ENCODE results near the gene MARCHF3. TPM values are rescaled to one million over a fixed set of nuclear protein-coding genes. Genes with fewer than 3 reads are reported as not detected.

Gene MARCHF3
- total RNA-seq, 1 experiment from 2014 or later = 0.61 TPM

- CTCF ChIA-PET = no interaction called here
- no peaks in the 10 kb centered on the region for H3K9me3 ChIP-seq
- H3K4me1 ChIP-seq = no peaks in the 10 kb centered on the region
- H3K4me3 Mint-ChIP-seq (ENCODE audit: unreplicated experiment) = no peak overlapping the region
- peaks cover 10% of the 10 kb centered on the region for H3K27me3 Mint-ChIP-seq (ENCODE audit: insufficient read depth, unreplicated experiment)
- H3K4me3 ChIP-seq (ENCODE audit: low read depth, low read length) = no peak overlapping the region
- H3K36me3 ChIP-seq (ENCODE audit: control insufficient read depth, insufficient read depth, low read length) = no peaks in the 10 kb centered on the region
- no peaks in the 10 kb centered on the region for H3K9me3 Mint-ChIP-seq (ENCODE audit: unreplicated experiment)
- H3K4me1 Mint-ChIP-seq (ENCODE audit: low read depth, unreplicated experiment) = no peaks in the 10 kb centered on the region
- no peak for TF ChIP-seq CTCF (IDR thresholded peaks at IDR 0.05; ENCODE audit: insufficient read depth in 1 of 2, low read depth in 1 of 2, low read length in 1 of 2, severe bottlenecking in 1 of 2, unreplicated experiment in 1 of 2)
- no peaks in the 10 kb centered on the region for H3K36me3 Mint-ChIP-seq (ENCODE audit: insufficient read depth, unreplicated experiment)
- DNase-seq = no peak
- H3K27ac Mint-ChIP-seq (ENCODE audit: unreplicated experiment) = no peak overlapping the region
- no TSS peak for BruUV-seq (replicated peaks)
- H3K27me3 ChIP-seq (replicated peaks; ENCODE audit: control insufficient read depth, insufficient read depth, low read length) = no peaks in the 10 kb centered on the region
- intact Hi-C loops (cut with micrococcal nuclease; ENCODE audit: unreplicated experiment) = no loop called here
- POLR2A ChIA-PET = no interaction called here
These were observed 58.8 kb downstream of the MARCHF3 start for GRCh38 chr5:126971455-126972031.

GRCh38 chr5:126970517-126971017 lies 59.8 kb downstream of the MARCHF3 start:
- Mint-ChIP-seq H3K4me1 (ENCODE audit: low read depth, unreplicated experiment) (no peaks in the 10 kb centered on the region), H3K36me3 (ENCODE audit: insufficient read depth, unreplicated experiment) (no peaks in the 10 kb centered on the region), H3K9me3 (ENCODE audit: unreplicated experiment) (no peaks in the 10 kb centered on the region), H3K27me3 (ENCODE audit: insufficient read depth, unreplicated experiment) (peaks cover 4% of the 10 kb centered on the region), H3K4me3 (ENCODE audit: unreplicated experiment) (no peak overlapping the region), H3K27ac (ENCODE audit: unreplicated experiment) (no peak overlapping the region)
- no TSS peak for BruUV-seq (replicated peaks)
- intact Hi-C loops (cut with micrococcal nuclease; ENCODE audit: unreplicated experiment) = no loop called here
- ChIA-PET POLR2A (no interaction called here), CTCF (no interaction called here)
- TF ChIP-seq CTCF (IDR thresholded peaks at IDR 0.05; ENCODE audit: insufficient read depth in 1 of 2, low read depth in 1 of 2, low read length in 1 of 2, severe bottlenecking in 1 of 2, unreplicated experiment in 1 of 2) = no peak
- DNase-seq = no peak
- H3K9me3 ChIP-seq = no peaks in the 10 kb centered on the region
- H3K36me3 ChIP-seq (ENCODE audit: control insufficient read depth, insufficient read depth, low read length) = no peaks in the 10 kb centered on the region
- no peaks in the 10 kb centered on the region for H3K4me1 ChIP-seq
- no peak overlapping the region for H3K4me3 ChIP-seq (ENCODE audit: low read depth, low read length)
- H3K27me3 ChIP-seq (replicated peaks; ENCODE audit: control insufficient read depth, insufficient read depth, low read length) = no peaks in the 10 kb centered on the region

GRCh38 chr5:126969548-126969947 lies 60.8 kb downstream of the MARCHF3 start:
- intact Hi-C loops (cut with micrococcal nuclease; ENCODE audit: unreplicated experiment) = loop anchor here (10.0 kb wide), 1 partner anchor 345 kb away; no protein-coding TSS in a partner anchor
- Mint-ChIP-seq H3K9me3 (ENCODE audit: unreplicated experiment) (no peaks in the 10 kb centered on the region), H3K36me3 (ENCODE audit: insufficient read depth, unreplicated experiment) (no peaks in the 10 kb centered on the region), H3K27ac (ENCODE audit: unreplicated experiment) (no peak overlapping the region), H3K4me1 (ENCODE audit: low read depth, unreplicated experiment) (no peaks in the 10 kb centered on the region), H3K4me3 (ENCODE audit: unreplicated experiment) (no peak overlapping the region), H3K27me3 (ENCODE audit: insufficient read depth, unreplicated experiment) (peaks cover 4% of the 10 kb centered on the region)
- no peaks in the 10 kb centered on the region for H3K9me3 ChIP-seq
- POLR2A ChIA-PET = no interaction called here
- H3K27me3 ChIP-seq (replicated peaks; ENCODE audit: control insufficient read depth, insufficient read depth, low read length) = no peaks in the 10 kb centered on the region
- H3K4me1 ChIP-seq = no peaks in the 10 kb centered on the region
- BruUV-seq (replicated peaks) = no TSS peak
- TF ChIP-seq CTCF (IDR thresholded peaks at IDR 0.05; ENCODE audit: insufficient read depth in 1 of 2, low read depth in 1 of 2, low read length in 1 of 2, severe bottlenecking in 1 of 2, unreplicated experiment in 1 of 2) = no peak
- H3K36me3 ChIP-seq (ENCODE audit: control insufficient read depth, insufficient read depth, low read length) = no peaks in the 10 kb centered on the region
- DNase-seq = no peak
- no peak overlapping the region for H3K4me3 ChIP-seq (ENCODE audit: low read depth, low read length)
- CTCF ChIA-PET = no interaction called here
